Caco-2 (cell line): ENCODE data around the gene PLCE1. TPM values are rescaled to one million over a fixed set of nuclear protein-coding genes. Genes with fewer than 3 reads are reported as not detected.

Source experiments
- Bru-seq: library from RNA; stranded (reverse); fragments of 400-500 nt; gene quantifications from one replicate; lab custom pipeline; 2021; lab: Mats Ljungman, UMichigan
- BruChase-seq, 2 experiments: library from RNA; stranded (reverse); fragments of 400-500 nt; gene quantifications; one replicate each; lab custom pipeline; 2021; lab: Mats Ljungman, UMichigan
- BruUV-seq: library from RNA; stranded (reverse); fragments of 400-500 nt; replicated peaks from 2 replicates; lab custom pipeline; 2021; lab: Mats Ljungman, UMichigan
- CTCF ChIA-PET: fragments of 300-600 bp; sonication (Branson Sonifier 250); formaldehyde crosslinking; loops from one replicate; lab custom pipeline; 2022; ENCODE audit warnings: antibody characterized with exemption; lab: Charles Lee
- POLR2A ChIA-PET: fragments of 300-600 bp; sonication (Branson Sonifier 250); formaldehyde crosslinking; loops from one replicate; lab custom pipeline; 2022; ENCODE audit warnings: antibody characterized with exemption; lab: Charles Lee
- DNase-seq, 2 experiments: peaks; one replicate each; pipeline versions ENCODE4 v3.0.0 to v3.0.0-alpha.2; 2020 to 2022
- H3K27me3 ChIP-seq: replicated peaks from 2 replicates; pipeline ENCODE4 v1.6.0; 2011; ENCODE audit warnings: low read length; ENCODE audit not compliant: control insufficient read depth, insufficient read depth
- H3K36me3 ChIP-seq: 2 replicates; pipeline ENCODE4 v1.5.1; 2011; ENCODE audit warnings: low read length; ENCODE audit not compliant: control insufficient read depth, insufficient read depth
- H3K4me1 ChIP-seq: fragments of 250-450 bp; sonication (Bioruptor Pico); 2 replicates; pipeline ENCODE4 v1.5.1; 2020; ENCODE audit warnings: mild to moderate bottlenecking
- H3K4me3 ChIP-seq: 2 replicates; pipeline ENCODE4 v1.5.1; 2011; ENCODE audit warnings: low read depth, mild to moderate bottlenecking, control low read depth, low read length
- H3K9me3 ChIP-seq: fragments of 250-450 bp; sonication (Bioruptor Pico); 2 replicates; pipeline ENCODE4 v1.5.1; 2020; ENCODE audit warnings: mild to moderate bottlenecking, moderate library complexity
- H3K27ac Mint-ChIP-seq: one replicate; pipeline ENCODE4 v1.8.0; 2022; ENCODE audit warnings: mixed read lengths; ENCODE audit not compliant: unreplicated experiment
- H3K27me3 Mint-ChIP-seq: one replicate; pipeline ENCODE4 v1.8.0; 2022; ENCODE audit warnings: mixed read lengths; ENCODE audit not compliant: insufficient read depth, unreplicated experiment
- H3K36me3 Mint-ChIP-seq: one replicate; pipeline ENCODE4 v1.8.0; 2022; ENCODE audit warnings: mild to moderate bottlenecking, mixed read lengths; ENCODE audit not compliant: insufficient read depth, unreplicated experiment
- H3K4me1 Mint-ChIP-seq: one replicate; pipeline ENCODE4 v1.8.0; 2022; ENCODE audit warnings: low read depth, mixed read lengths; ENCODE audit not compliant: unreplicated experiment
- H3K4me3 Mint-ChIP-seq: one replicate; pipeline ENCODE4 v1.8.0; 2022; ENCODE audit warnings: mild to moderate bottlenecking, moderate library complexity, mixed read lengths; ENCODE audit not compliant: unreplicated experiment
- H3K9me3 Mint-ChIP-seq: one replicate; pipeline ENCODE4 v1.8.0; 2022; ENCODE audit warnings: mixed read lengths; ENCODE audit not compliant: unreplicated experiment
- CTCF ChIP-seq, 2 experiments: fragments of 200-600 bp in 1 of 2; IDR thresholded peaks; 1 replicate in 1 of 2; 2 replicates in 1 of 2; pipeline versions ENCODE4 v1.5.1 to v1.8.0; 2011 to 2022; ENCODE audit warnings: antibody characterized with exemption in 1 of 2, control low read depth in 1 of 2, inconsistent platforms in 1 of 2, low read depth in 1 of 2, low read length in 1 of 2, mild to moderate bottlenecking in 1 of 2, moderate library complexity in 1 of 2; ENCODE audit not compliant: insufficient read depth in 1 of 2, severe bottlenecking in 1 of 2, unreplicated experiment in 1 of 2
- intact Hi-C: fragments of 100-400 bp; cut with micrococcal nuclease; formaldehyde crosslinking; loops from one replicate; pipeline ENCODE4 v1.10.0; 2022; ENCODE audit not compliant: unreplicated experiment
- long read RNA-seq: library from polyadenylated mRNA; stranded (forward); transcript quantifications from one replicate; pipeline ENCODE4 v2.0.0, GENCODE V29; 2022
- total RNA-seq: library from RNA; stranded (reverse); gene quantifications from 2 replicates; pipeline ENCODE4 v1.2.3, GENCODE V29; 2022

Gene PLCE1
- total RNA-seq (10.7 and 12.8 TPM in 2 replicates), Bru-seq, nascent RNA (percentile 67 among the genes with signal in this experiment), BruChase-seq, experiment 1, labeled RNA remaining after a 2-hour chase (percentile 65 among the genes with signal in this experiment), BruChase-seq, experiment 2, labeled RNA remaining after a 6-hour chase (percentile 63 among the genes with signal in this experiment)
- long read RNA-seq, full-length matches to known transcripts, result 1 of 16 reads
- long read RNA-seq, partial matches to known transcripts, result 3 of 16 reads
- long read RNA-seq, other reads (novel, unspliced or antisense), result 12 of 16 reads

- Mint-ChIP-seq H3K36me3 (peaks cover 7% of the 10 kb centered on the region), H3K27me3 (no peaks in the 10 kb centered on the region)
- CTCF ChIA-PET, result interaction anchor here (0.5 kb wide), 1 partner anchor 292 kb away, joined by 3 read pairs; no protein-coding TSS in a partner anchor
Measured at GRCh38 chr10:93993782-93994437, at the start of gene PLCE1. PLCE1 (plus strand) TSS chr10:93993931; CDS start chr10:94031047, 37,116 bp downstream.

GRCh38 chr10:93945819-93946218 is 47.9 kb upstream of the PLCE1 start:
- ChIA-PET POLR2A (no interaction called here), CTCF (no interaction called here)
- H3K27me3 ChIP-seq, result no peaks in the 10 kb centered on the region
- no peaks in the 10 kb centered on the region for H3K36me3 Mint-ChIP-seq
- intact Hi-C loops, result no loop called here
- H3K27me3 Mint-ChIP-seq, result no peaks in the 10 kb centered on the region
- no peak for DNase-seq
- H3K4me3 Mint-ChIP-seq, result no peak overlapping the region
- TF ChIP-seq CTCF (IDR thresholded peaks at IDR 0.05; ENCODE audit: insufficient read depth in 1 of 2, low read depth in 1 of 2, low read length in 1 of 2, severe bottlenecking in 1 of 2, unreplicated experiment in 1 of 2), result no peak
- no peak overlapping the region for H3K27ac Mint-ChIP-seq
- H3K9me3 Mint-ChIP-seq, result no peaks in the 10 kb centered on the region
- no peaks in the 10 kb centered on the region for H3K36me3 ChIP-seq
- no TSS peak for BruUV-seq
- no peaks in the 10 kb centered on the region; the same call in 1 of the 2 replicates for H3K4me1 ChIP-seq
- H3K4me1 Mint-ChIP-seq, result peaks cover 4% of the 10 kb centered on the region
- no peaks in the 10 kb centered on the region for H3K9me3 ChIP-seq
- H3K4me3 ChIP-seq, result no peak overlapping the region

More at GRCh38 chr10:93993782-93994437, at the start of gene PLCE1:
- intact Hi-C loops, result loop anchor here (2.0 kb wide), 1 partner anchor 77 kb away; no protein-coding TSS in a partner anchor
- no peaks in the 10 kb centered on the region for H3K36me3 ChIP-seq
- peaks cover 49% of the 10 kb centered on the region for H3K4me1 ChIP-seq
- no peaks in the 10 kb centered on the region for H3K27me3 ChIP-seq
- peak within 1 kb of the TSS; percentile 70 for H3K4me3 Mint-ChIP-seq
- POLR2A ChIA-PET, result interaction anchor here (0.6 kb wide), 1 partner anchor 448 kb away, joined by 3 read pairs; no protein-coding TSS in a partner anchor
- no peaks in the 10 kb centered on the region for H3K9me3 Mint-ChIP-seq
- peak within 1 kb of the TSS; percentile 72 for H3K4me3 ChIP-seq
- no peaks in the 10 kb centered on the region for H3K9me3 ChIP-seq
- peak; percentile 65 to 83 for DNase-seq
- H3K4me1 Mint-ChIP-seq, result peaks cover 54% of the 10 kb centered on the region
- BruUV-seq, result no TSS peak
- no peak for TF ChIP-seq CTCF (IDR thresholded peaks at IDR 0.05; ENCODE audit: insufficient read depth in 1 of 2, low read depth in 1 of 2, low read length in 1 of 2, severe bottlenecking in 1 of 2, unreplicated experiment in 1 of 2)
- H3K27ac Mint-ChIP-seq, result peak within 1 kb of the TSS; percentile 6

GRCh38 chr10:93947055-93947454 is 46.7 kb upstream of the PLCE1 start:
- H3K36me3 ChIP-seq, result no peaks in the 10 kb centered on the region
- H3K4me1 Mint-ChIP-seq, result peaks cover 4% of the 10 kb centered on the region
- H3K4me3 Mint-ChIP-seq, result no peak overlapping the region
- no peak for DNase-seq
- no peaks in the 10 kb centered on the region; the same call in 1 of the 2 replicates for H3K4me1 ChIP-seq
- H3K9me3 ChIP-seq, result no peaks in the 10 kb centered on the region
- ChIA-PET CTCF (no interaction called here), POLR2A (no interaction called here)
- BruUV-seq, result no TSS peak
- H3K27me3 Mint-ChIP-seq, result no peaks in the 10 kb centered on the region
- H3K36me3 Mint-ChIP-seq, result no peaks in the 10 kb centered on the region
- intact Hi-C loops, result no loop called here
- no peak overlapping the region for H3K27ac Mint-ChIP-seq
- H3K9me3 Mint-ChIP-seq, result no peaks in the 10 kb centered on the region
- no peak for TF ChIP-seq CTCF (IDR thresholded peaks at IDR 0.05; ENCODE audit: insufficient read depth in 1 of 2, low read depth in 1 of 2, low read length in 1 of 2, severe bottlenecking in 1 of 2, unreplicated experiment in 1 of 2)
- no peak overlapping the region for H3K4me3 ChIP-seq
- no peaks in the 10 kb centered on the region for H3K27me3 ChIP-seq
